Coronary artery (tissue), 2 donors: Measurements from ENCODE around the gene GADD45A.

ENCODE experiments used
- DNase-seq: peaks from one replicate; pipeline ENCODE4 v3.0.0-alpha.2; 2017; ENCODE audit warnings: low spot score
- H3K27ac ChIP-seq, 2 donors: fragments of 200-600 bp; sonication (generic); one replicate each; pipeline ENCODE4 v1.5.1; 2016 to 2019
- H3K4me3 ChIP-seq: fragments of 200-600 bp; sonication (generic); 2 replicates; pipeline ENCODE4 v1.5.1; 2016; ENCODE audit warnings: mild to moderate bottlenecking, moderate library complexity
- TF ChIP-seq, protein P1 (sequence below): fragments of 200-600 bp; sonication (generic); IDR thresholded peaks from one replicate; pipeline ENCODE4 v1.5.1; 2019; ENCODE audit warnings: antibody characterized with exemption

Gene GADD45A

GRCh38 chr1:67683316-67683715 lies 1.7 kb upstream of the GADD45A start:
- no peak for DNase-seq
- TF ChIP-seq, protein P1, sequence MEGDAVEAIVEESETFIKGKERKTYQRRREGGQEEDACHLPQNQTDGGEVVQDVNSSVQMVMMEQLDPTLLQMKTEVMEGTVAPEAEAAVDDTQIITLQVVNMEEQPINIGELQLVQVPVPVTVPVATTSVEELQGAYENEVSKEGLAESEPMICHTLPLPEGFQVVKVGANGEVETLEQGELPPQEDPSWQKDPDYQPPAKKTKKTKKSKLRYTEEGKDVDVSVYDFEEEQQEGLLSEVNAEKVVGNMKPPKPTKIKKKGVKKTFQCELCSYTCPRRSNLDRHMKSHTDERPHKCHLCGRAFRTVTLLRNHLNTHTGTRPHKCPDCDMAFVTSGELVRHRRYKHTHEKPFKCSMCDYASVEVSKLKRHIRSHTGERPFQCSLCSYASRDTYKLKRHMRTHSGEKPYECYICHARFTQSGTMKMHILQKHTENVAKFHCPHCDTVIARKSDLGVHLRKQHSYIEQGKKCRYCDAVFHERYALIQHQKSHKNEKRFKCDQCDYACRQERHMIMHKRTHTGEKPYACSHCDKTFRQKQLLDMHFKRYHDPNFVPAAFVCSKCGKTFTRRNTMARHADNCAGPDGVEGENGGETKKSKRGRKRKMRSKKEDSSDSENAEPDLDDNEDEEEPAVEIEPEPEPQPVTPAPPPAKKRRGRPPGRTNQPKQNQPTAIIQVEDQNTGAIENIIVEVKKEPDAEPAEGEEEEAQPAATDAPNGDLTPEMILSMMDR, result no peak
- Histone ChIP-seq H3K27ac (peak overlapping the region; percentile 43 to 99), H3K4me3 (no peak overlapping the region)

DNA sequence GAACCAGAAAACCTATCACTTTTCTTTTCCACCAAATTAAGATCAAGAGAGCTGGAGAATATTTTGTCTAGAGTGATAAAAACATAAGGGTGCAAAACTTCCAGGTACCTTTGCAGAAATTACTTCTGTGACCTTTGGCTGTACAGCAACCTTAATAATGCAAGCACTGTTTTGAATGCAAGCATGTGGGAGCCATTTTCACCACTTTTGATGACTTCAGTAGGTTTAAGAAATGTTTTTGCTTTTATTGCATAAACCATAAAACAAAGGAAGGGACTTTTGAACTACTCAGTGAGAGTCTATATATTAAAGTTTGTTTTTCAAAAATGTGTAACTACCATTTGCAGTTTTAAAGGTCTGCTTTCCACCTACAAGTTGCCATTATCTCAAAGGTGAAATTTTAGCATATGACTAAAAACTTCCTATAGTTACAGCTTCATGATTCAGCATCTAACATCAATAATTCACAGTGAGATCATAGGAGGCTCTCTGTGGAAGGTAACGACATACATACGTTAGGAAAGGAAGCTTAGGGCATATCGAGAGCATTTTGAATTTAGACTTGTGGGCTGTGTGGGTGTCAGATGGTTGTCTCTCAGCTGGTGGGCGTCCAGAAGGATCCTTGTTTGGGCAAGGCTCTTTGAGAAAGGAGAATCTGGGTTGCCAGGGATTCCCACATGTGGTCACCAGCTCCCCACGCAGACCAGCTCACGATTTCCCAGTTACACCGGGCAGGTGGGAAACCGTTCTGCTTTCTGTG lies 1.1 kb upstream of the GADD45A start:
- DNase-seq, result no peak
- Histone ChIP-seq H3K27ac (peak overlapping the region; percentile 99), H3K4me3 (peak overlapping the region; percentile 95)
- TF ChIP-seq, protein P1, result no peak

- TF ChIP-seq, protein P1, result no peak
- no peak for DNase-seq
- peak overlapping the region; percentile 99 for H3K27ac ChIP-seq
- peak overlapping the region; percentile 95 for H3K4me3 ChIP-seq
These were observed 405 bp upstream of the GADD45A start for GRCh38 chr1:67684526-67685066.

GRCh38 chr1:67685558-67686266 lies 711 bp downstream of the GADD45A start:
- TF ChIP-seq, protein P1, result no peak
- Histone ChIP-seq H3K27ac (peak overlapping the region; percentile 99), H3K4me3 (peak overlapping the region; percentile 95)
- DNase-seq, result peak; percentile 79

- Histone ChIP-seq H3K4me3 (peak overlapping the region; percentile 95), H3K27ac (peak overlapping the region; percentile 99)
- peak; percentile 92 for DNase-seq
- TF ChIP-seq, protein P1, result no peak
These were observed 1.5 kb downstream of the GADD45A start for GRCh38 chr1:67686267-67687197.

GRCh38 chr1:67687198-67687545 lies 2.2 kb downstream of the GADD45A start:
- TF ChIP-seq, protein P1, result no peak
- peak overlapping the region; percentile 99 for H3K27ac ChIP-seq
- peak overlapping the region; percentile 95 for H3K4me3 ChIP-seq
- no peak for DNase-seq
